HG02884 (cell line): ENCODE data around the gene CBL.
"Not testable (repeated sequence)": the region's sequence is repeated elsewhere in the genome, so short reads cannot be mapped to it uniquely, and the experiment has no call there.

Source experiments
- ATAC-seq: cut with Tn5 transposase; IDR thresholded peaks from one replicate; pipeline ENCODE4 v1.9.1; 2021; ENCODE audit warnings: mild to moderate bottlenecking, moderate library complexity; ENCODE audit not compliant: unreplicated experiment

The CBL gene

GRCh38 chr11:119205574-119206510 lies at the start of gene CBL:
CBL (plus strand) TSS chr11:119206339; CDS start chr11:119206418, 79 bp downstream.
- peak; percentile 76 for ATAC-seq

- no peak for ATAC-seq
Measured at GRCh38 chr11:119156496-119156895, 49.6 kb upstream of the CBL start.

- no peak for ATAC-seq
Measured at GRCh38 chr11:119157063-119157462, 49.1 kb upstream of the CBL start.

- ATAC-seq: no peak
Measured at GRCh38 chr11:119158467-119158866, 47.7 kb upstream of the CBL start.

- no peak for ATAC-seq
Measured at GRCh38 chr11:119160151-119160550, 46.0 kb upstream of the CBL start.

- ATAC-seq: no peak
Measured at GRCh38 chr11:119161871-119162270, 44.3 kb upstream of the CBL start.

- ATAC-seq: no peak
Measured at GRCh38 chr11:119166368-119167076, 39.6 kb upstream of the CBL start.

GRCh38 chr11:119167077-119167458 lies 39.1 kb upstream of the CBL start:
- ATAC-seq: not testable (repeated sequence)

GRCh38 chr11:119167933-119168332 lies 38.2 kb upstream of the CBL start:
- ATAC-seq: no peak

GRCh38 chr11:119168471-119169281 lies 37.5 kb upstream of the CBL start, which contains the start of gene NLRX1:
NLRX1 (plus strand) TSS chr11:119168725; CDS start chr11:119171404, 2,679 bp downstream.
- ATAC-seq: peak; percentile 87

- ATAC-seq: peak; percentile 25
Measured at GRCh38 chr11:119169282-119169719, 36.8 kb upstream of the CBL start.

GRCh38 chr11:119172513-119172912 lies 33.6 kb upstream of the CBL start:
- ATAC-seq: no peak

- no peak for ATAC-seq
Measured at GRCh38 chr11:119173453-119173852, 32.7 kb upstream of the CBL start.

- ATAC-seq: no peak
Measured at GRCh38 chr11:119175493-119176077, 30.6 kb upstream of the CBL start.

- ATAC-seq: no peak
Measured at GRCh38 chr11:119178166-119178680, 27.9 kb upstream of the CBL start.

GRCh38 chr11:119179342-119179741 lies 26.8 kb upstream of the CBL start:
- ATAC-seq: no peak

- no peak for ATAC-seq
Measured at GRCh38 chr11:119179983-119180382, 26.2 kb upstream of the CBL start.

- ATAC-seq: no peak
Measured at GRCh38 chr11:119180729-119181676, 25.1 kb upstream of the CBL start.
